ENCODE data around the gene KIF5C.
"Not testable (repeated sequence)": the region's sequence is repeated elsewhere in the genome, so short reads cannot be mapped to it uniquely, and the experiment has no call there.

Gene KIF5C

DNA sequence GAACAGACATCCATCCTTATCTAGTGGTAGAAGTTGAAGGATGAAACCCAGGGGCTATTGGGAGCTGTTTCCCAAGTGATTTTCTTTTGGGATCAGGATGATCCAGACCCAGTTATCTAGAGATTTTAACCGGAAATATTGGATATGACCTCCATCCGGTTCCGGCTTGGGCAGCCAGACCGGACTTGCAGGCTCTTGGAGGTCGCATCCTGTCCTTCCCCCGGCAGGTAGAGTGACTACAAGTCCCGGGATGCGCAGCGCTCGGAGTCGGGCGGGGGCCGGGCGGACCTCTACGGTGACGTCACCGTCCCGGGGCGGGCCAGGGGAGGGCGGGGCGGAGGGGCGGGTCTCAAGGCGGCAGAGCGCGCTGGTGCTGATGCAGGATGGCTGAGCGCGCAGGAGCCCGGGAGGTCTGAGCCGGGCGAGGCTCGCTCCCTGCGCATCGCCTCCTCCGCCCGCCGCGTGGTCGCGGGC lies at the start of gene KIF5C:
TSS of gene KIF5C (plus strand) at position 360 of the 474 bp plus-strand sequence. CDS start 391 bp downstream, outside the sequence.
- DNase-seq (ENCODE audit: low spot score): peak; percentile 96

DNA sequence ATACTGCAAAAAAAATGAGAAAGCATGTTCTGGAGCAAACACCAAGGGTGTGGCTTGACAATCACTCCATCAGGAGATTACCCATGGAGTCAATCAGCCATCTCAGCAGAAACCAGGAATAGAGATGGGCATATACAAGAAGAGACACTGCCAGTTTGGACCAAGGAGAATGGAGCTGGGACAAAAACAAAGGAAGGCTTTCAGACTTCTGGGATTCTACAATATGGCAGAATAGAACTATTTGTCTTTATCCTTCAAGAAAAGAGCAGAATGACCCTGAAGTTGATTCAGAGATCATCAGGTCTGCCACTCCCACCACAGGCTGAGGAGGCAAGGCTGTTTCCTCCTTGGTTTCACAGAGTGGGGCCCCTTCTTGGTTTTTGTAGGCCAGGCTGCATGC lies 48.2 kb upstream of the KIF5C start:
- DNase-seq (ENCODE audit: low spot score): no peak

DNA sequence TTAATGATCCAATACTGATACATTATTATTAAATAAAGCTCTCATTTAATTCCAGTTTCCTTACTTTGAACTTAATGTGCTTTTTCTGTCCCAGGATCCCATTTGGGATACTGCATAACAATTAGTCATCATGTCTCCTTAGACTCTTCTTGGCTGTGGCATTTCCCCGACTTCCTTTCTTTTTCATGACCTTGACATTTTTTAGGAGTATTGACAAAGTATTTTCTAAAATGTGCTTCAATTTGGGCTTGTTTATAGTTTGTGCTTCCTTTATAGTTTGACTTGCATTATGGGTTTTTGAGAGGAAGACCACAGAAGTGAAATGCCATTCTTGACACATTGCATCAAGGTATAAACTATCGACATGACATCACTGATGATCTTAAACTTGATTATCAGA lies 46.1 kb upstream of the KIF5C start:
- no peak for DNase-seq (ENCODE audit: low spot score)

DNA sequence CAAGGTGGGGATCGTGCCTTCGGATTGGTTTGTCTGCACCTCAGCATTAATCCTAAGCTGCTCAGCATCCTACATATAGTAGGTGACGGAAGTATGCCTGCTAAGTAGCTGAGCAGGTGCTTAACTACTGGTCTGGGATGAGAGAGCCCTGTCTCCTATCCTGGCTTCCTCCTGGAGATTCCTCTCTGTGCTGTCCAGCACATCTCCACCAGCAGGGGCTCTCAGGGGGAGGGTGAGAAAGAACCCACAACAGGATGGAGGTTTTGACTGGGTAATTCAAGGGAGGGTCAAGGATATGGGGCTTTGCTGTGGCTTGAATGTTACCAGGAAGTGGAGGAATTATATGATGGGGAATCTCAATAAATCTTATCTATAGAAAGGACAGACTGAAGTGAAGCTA lies 45.4 kb upstream of the KIF5C start:
- no peak for DNase-seq (ENCODE audit: low spot score)

DNA sequence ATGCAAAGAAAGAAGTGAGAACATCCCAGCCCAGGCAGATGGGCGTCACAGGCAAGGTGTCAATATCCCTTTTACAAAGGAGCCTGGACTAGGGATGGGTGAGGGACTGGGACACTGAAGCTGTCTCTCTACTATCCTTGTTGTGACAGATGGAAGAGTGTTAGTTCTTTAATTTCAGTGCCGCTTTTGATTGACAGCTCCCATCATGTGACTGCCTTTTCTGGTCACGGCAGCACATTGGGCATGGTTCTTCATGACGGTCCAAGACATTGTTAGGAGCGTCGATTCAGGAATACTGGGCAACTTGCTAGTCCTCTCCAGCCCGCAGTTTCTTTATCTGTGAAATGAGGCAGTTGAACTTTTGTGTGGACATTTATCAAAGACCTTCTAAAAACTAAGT lies 42.4 kb upstream of the KIF5C start:
- DNase-seq (ENCODE audit: low spot score): no peak

DNA sequence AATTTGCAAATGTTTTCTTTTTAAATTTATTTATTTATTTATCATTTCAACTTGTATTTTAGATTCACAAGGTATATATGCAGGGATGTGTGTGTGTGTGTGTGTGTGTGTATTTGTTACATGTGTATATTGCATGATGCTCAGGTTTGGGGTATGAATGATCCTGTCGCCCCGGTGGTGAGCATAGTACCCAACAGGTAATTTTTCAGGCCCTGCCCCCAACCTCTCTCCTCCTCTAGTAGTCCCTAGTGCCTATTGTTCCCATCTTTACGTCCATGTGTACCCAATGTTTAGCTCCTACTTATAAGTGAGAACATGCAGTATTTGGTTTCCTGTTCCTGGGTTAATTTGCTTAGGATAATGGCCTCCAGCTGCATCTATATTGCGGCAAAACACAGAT lies 33.0 kb upstream of the KIF5C start:
- no peak for DNase-seq (ENCODE audit: low spot score)

DNA sequence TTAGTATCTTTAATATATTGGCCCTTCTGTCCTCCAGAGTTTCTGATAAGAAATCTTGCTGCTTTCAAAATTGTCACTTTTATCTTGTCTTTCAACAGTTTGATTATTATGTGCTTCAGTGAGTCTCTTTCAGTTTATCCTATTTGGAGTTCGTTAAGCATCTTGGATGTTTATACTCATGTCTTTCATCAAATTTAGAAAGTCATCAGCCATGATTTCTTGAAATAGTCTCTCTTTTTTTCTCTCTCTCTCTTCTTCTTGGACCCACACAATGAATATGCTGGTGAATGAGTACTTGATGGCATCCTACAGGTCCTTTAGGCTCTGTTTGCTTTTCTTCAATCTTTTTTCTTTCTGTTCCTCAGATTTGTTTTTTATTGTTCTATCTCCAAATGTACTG lies 26.9 kb upstream of the KIF5C start:
- no peak for DNase-seq (ENCODE audit: low spot score)

DNA sequence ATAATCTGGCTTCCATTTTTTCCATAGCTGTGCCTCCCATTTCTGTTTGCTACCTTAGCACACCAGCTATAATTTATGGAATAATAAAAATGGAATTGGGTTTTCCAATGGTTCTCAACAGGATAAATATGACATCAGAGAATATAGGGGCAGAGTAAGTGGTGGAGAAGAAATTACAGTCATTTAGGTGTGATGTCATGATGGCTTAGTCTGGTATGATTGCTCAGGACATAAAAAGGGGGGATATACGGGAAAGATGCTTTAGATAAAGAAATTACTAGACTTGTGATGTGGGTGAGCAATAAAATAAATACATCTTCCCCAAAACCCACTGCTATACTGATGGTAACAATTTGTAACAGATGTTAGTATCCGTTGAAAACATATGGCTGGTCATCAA lies 21.6 kb upstream of the KIF5C start:
- no peak for DNase-seq (ENCODE audit: low spot score)

DNA sequence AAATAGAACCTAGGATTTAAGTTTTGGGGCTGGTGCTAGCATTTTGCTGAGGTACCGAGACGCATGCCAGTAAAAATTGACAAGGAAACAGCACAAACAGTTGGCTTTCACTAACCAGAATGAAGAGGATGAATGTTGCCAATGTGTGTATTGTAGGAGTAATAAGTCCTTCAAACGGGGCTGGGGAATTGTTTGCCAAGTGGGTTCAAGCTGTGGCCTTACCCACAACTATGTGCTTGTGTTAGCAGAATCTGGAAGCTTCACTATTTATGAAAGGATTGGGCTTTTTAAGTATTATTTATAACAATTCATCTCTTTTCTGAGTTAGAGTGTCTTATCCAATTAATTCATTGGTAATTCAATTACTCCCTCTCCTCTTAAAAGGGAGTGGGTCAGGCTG lies 15.0 kb upstream of the KIF5C start:
- no peak for DNase-seq (ENCODE audit: low spot score)

DNA sequence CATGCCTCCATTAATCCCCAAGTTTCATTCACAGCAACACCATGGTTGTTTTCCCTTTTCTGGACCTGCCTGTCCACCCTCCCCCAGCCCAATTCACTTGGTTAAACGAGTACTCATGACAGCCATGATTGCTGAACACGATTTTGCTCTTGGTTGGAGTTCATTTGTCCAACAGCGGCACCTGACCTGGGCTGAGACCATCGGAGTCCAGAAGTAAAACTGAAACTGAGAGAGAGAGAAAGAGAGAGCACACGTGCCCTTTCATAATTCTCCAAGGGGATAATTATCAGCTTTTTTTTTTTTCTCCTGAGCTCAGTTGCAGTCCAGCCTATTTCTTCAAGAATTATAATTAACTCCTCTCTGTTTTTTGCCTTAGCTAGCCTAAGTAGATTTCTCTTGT lies 13.7 kb upstream of the KIF5C start:
- no peak for DNase-seq (ENCODE audit: low spot score)

DNA sequence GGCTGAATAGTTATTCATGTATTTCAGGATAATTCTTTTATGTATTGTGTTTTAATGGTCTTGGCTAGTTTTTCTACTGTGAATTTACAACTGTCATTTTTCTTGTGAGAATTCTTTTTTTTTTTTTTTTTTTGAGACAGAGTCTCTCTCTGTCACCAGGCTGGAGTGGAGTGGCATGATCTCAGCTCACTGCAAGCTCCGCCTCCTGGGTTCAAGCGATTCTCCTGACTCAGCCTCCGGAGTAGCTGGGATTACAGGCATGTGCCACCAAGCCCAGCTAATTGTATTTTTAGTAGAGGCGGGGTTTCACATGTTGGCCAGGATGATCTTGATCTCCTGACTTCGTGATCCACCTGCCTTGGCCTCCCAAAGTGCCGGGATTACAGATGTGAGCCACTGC lies 12.5 kb upstream of the KIF5C start:
- DNase-seq (ENCODE audit: low spot score): not testable (repeated sequence)

DNA sequence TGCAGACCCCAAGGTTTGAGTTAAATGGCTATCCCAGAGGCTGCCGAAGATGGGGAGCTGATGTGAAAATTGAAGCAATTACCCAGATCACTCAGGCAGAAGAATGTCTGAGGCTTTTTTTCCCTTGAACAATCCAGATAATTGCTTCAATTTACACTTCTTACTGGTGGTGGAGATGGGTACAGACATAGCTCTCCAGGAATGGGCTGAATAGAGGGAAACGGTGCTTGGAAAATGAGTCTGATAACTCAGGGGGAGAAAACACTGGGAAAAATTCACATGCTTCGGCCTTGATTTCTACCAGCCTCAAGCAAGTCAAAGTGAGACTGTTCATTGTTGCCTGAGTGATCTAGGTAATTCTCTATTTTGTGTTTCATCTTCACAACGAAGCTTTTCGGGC lies 9.5 kb upstream of the KIF5C start:
- DNase-seq (ENCODE audit: low spot score): no peak

DNA sequence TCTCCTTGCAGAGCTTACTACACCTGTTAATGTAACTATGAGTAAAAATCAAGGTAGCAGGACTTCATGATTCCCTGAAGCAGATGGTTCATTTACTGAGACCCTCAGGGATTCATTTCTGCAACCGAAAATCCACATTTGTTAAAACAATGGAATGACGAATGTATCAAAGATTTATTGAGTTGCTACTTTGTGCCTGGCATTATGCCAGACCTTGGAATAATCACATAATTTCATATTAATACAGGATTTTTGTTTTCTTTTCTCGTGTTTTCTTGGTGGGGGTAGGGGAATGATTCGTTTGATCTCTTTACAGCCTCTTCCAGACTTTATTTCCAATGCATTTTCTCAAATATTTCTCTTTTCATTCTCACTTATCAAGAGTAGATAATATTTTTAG lies 8.9 kb upstream of the KIF5C start:
- DNase-seq (ENCODE audit: low spot score): no peak

DNA sequence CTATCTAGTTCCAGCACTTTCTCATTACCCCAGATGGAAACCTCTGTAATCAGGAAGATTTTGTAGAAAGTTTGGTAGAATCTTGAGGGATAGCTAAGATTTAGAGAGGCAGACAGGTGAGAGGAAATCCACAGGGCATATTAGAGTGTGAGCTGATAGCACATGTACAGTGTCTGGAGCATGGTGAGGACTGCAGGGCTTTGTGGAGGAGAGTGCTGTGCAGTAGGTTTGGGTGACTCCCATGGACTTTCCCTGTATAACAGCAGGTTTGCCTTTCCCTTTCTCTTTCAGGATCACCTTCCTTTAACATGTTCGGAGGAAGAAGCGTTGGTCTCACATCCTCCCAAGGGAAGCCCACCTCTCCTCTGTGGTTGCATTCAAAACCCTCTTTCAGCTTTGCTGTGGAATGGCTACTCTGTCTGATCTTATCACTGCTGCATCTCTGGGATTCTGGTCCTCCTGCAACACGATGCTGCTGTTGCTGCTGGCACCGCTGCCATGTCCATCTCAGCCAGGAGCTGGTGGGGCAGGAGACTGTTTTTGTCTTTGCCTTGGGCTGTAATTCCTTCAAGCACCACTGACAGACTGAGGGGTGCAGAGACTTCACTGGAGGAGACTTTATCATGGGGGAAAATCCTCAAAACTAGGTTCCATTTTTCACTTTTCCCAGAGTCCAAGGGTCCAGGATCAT lies 7.8 kb upstream of the KIF5C start:
- no peak for DNase-seq (ENCODE audit: low spot score)

DNA sequence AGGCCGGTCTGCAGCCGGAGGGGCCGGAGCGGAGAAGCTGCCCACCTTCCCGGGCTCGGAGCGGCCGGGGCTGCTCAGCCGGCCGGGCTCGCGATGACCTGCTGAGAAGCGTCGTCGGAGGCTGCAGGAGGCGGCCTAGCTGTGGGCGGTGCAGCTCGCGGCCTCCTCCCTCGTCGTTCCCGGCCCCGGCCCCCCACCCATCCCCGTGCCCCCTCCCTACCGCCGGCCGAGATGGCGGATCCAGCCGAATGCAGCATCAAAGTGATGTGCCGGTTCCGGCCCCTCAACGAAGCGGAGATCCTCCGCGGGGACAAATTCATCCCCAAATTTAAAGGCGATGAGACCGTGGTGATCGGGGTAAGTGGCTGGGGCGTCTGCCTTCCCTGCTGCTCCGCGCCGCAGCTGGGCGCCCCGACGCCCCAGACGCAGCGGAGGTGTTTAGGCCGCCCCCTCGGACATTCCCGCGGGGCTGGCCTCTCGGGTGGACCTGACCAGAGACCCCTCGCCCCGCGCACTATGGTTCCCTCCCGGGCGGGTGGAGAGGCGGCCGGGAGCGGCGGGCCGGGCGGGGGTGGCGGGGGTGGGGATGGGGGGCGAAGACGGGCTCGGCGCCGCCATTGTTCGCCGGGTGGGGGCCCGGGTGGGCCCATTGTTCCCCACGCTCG lies 492 bp downstream of the KIF5C start:
- DNase-seq (ENCODE audit: low spot score): peak; percentile 20

DNA sequence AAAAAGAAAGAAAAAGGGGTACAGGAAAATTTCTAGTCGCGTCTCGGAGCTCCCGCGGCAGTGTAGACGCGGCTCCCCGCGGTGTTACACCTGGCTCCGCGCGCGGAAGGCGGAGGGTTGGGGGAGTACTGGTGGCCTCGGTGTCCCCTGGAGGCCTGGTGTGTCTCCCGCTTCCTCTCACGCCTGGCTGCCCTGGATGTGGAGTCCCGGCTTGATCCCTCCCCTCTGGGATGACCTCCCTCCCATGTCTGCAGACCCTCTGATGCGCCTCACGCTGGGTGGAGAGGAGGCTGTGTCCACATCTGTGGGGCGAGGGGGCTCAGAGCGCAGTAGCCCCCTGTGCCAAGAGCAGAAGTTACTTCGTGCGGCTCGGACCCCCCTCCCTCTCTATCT lies 1.2 kb downstream of the KIF5C start:
- DNase-seq (ENCODE audit: low spot score): no peak

DNA sequence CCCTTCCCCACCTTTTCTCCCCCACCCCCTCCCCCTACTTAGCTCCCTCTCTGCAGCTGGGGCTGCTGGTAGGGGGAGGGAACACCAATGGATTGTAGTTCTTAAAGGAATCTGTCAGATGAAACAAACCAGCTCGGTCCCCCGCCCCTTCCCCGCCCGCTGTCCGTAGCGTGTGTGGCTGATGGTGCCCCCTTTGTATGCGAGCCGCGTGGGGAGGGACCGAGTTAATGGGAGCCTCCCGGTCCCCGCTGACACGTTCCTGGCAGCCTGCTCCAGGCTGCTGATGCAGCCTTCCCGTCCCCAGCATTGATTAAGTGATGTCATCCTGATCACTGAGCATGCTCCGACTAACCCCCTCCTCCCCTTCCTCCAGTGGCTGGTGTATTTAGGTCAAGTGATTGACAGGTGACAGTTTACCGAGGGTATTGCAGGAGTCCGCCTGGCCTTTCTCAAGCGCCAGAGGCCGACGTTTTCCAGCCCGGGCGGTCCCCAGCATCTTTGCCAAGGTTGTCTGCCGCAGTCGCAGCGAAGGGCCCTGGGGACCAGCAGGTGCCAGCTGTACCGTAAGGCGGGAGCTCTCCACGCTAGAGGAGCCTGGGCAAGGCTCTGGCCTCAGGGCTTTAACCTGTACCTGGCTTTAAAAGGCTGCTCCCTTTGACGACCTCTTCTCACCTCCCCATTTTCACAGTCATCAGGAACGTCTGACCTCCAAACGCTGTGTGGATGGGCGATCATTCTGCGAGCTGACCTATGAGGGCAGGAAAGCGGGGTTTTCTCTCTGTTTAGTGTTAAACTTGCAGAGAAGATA lies 1.8 kb downstream of the KIF5C start:
- DNase-seq (ENCODE audit: low spot score): no peak

DNA sequence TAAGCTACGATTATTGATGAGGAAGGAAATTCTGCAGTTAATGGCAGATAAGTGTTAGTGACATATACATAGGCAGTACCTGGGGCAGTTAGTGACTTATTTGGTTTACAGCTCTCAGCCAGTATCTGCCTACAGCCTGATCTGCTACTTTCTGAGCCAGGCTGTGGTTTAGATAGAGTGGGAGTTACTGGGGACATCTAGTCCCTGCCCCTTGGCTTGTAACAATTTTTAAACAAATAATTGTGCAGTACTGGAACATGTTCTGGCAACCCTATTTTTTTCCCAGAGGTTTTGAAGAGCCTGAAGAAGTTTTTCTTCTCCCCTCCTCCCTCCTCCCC lies 2.3 kb downstream of the KIF5C start:
- no peak for DNase-seq (ENCODE audit: low spot score)

DNA sequence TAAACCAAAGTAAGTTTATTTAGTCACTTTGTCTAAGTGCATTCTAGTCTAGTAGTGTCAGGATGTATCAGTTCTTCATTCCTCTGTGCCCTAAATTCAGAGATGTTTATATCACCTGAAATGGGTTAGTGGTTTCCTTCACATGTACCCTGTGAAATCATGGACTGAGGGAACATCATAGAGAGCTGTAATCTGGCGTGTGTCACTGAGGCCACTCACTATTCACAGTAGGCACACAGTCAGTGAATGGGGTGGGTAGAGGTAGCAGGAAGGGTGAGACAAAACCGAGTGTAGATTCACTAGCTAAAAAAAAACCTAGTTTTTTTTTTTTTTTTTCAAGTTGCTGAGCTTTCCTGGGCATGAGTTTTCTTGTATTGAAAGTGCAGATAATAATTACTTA lies 5.6 kb downstream of the KIF5C start:
- DNase-seq (ENCODE audit: low spot score): no peak

DNA sequence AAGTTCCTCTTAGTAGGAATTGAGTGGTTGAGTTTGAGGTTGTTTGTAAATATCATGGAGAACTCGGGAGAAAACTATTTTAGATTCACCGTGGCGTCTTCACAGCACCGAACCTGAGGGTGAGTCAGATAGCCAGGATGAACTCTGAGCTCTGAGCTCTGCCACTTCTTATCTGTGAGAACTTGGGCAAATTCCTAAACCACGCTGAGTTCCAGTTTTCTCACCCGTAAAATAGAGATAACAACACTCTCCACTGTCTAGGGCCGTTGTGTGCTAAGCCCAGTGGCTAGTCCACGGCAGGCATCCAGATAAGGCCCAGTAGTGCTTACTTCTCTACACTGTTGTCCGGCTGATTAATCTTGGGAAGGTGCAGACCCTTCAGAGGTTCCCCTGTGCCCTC lies 7.0 kb downstream of the KIF5C start:
- no peak for DNase-seq (ENCODE audit: low spot score)

DNA sequence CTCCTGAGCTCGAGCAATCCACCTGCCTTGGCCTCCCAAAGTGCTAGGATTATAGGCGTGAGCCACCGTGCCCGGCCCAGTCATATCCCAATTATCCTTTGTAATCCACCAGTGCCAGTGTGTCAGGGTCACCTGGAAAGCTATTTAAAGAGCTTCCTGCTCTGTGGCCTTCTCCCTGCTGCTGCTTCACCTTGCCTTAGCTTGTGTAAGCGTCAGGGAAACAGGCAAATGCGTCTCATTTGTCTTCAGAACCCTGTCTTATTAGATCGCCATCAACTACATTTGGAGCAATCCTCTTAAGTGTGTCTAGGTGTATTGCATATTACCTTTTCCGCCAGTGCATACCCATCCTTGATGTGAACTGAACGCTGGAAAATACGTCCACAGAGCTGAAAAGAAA lies 10.2 kb downstream of the KIF5C start:
- DNase-seq (ENCODE audit: low spot score): no peak

DNA sequence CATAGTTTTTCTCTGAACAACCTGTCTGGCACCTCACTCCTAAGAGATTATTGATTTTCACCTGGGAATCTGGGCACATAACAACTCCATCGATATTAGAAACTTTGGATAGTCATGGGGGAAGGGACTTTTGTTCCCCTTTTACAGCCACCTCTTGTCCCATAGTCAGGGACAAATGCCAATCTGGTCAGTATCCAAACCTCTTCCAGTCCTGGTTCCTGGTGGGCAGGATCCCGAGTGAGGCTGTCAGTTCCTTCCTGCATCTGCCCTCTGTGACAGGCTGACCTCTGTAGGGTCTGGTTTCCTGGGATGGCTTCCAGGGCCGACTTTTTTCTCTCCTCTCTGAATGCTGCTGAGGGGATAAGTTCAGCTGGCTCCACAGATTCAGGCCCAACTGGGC lies 11.0 kb downstream of the KIF5C start:
- DNase-seq (ENCODE audit: low spot score): no peak

DNA sequence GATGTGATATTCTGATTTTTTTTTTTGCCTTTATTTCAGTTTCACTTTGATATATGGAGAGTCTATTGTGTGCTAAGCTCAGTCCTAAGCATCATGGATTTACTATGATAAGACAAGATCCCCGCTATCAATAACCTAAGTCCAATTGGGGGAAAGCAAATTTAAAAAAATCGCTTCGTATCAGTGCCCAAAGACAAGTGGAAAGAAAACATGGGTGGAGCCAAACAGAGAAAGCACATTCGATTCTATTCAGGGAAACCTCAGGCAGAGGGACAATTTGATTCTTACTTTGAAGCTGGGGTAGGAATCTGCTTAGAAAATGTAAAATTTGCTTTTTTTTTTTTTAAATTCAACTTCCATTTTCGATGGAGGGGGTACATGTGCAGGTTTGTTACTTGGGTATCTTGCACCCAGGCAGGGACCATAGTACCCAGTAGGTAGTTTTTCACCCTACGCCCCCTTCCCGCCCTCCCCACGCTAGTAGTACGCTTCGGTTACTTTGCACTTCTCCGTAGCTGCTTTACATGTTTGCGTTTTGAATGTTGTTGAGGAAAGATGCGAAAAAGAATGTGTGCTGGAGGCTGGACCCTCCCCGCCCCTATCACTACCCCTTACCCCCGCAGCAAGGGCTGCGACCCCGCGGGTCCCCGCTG lies 12.4 kb downstream of the KIF5C start:
- no peak for DNase-seq (ENCODE audit: low spot score)
